K562 (cell line): Measurements from ENCODE around the gene CPN2. TPM values are rescaled to one million over a fixed set of nuclear protein-coding genes. Genes with fewer than 3 reads are reported as not detected.
A peak's percentile ranks its signal among the peaks of the same experiment; 100 is the strongest.

ENCODE experiments used
- CXXC5 ChIP-seq: fragments of 250-450 bp; sonication (Bioruptor Pico); IDR thresholded peaks from 2 replicates; pipeline ENCODE4 v1.8.0; 2022; ENCODE audit warnings: inconsistent platforms, mild to moderate bottlenecking, moderate library complexity
- HNRNPH1 ChIP-seq: fragments of 200-400 bp; formaldehyde crosslinking; optimal IDR thresholded peaks from 2 replicates; pipeline ENCODE3; 2017; ENCODE audit warnings: low read depth, mild to moderate bottlenecking, low read length, moderate library complexity
- MGA ChIP-seq: fragments of 450-650 bp; IDR thresholded peaks from 2 replicates; pipeline ENCODE4 v1.6.1; 2016; ENCODE audit warnings: mild to moderate bottlenecking, moderate library complexity
- NCOA6 ChIP-seq: fragments of 450-650 bp; IDR thresholded peaks from 2 replicates; pipeline ENCODE4 v1.6.1; 2017; ENCODE audit warnings: mild to moderate bottlenecking
- TSHZ1 ChIP-seq: fragments of 250-450 bp; sonication (Bioruptor Pico); IDR thresholded peaks from 2 replicates; pipeline ENCODE4 v1.4.0; 2020; ENCODE audit warnings: mild to moderate bottlenecking, moderate library complexity
- ZKSCAN3 ChIP-seq: fragments of 250-450 bp; sonication (Bioruptor Pico); IDR thresholded peaks from 2 replicates; pipeline ENCODE4 v1.4.0; 2020
- polyA plus RNA-seq, 8 experiments: library from polyadenylated mRNA; depleted of rRNA in 4 of 8; stranded (reverse) in 5 of 8; unstranded in 3 of 8; fragments of >200 nt; fragmentation: Nextera tagmentation in 2 of 8; fragmentation: Illumina TruSeq in 1 of 8; extraction: Ambion mirVana in 2 of 8; extraction: Trizol in 1 of 8; gene quantifications; 2 replicates each; pipeline versions ENCODE4 v1.2.1 to v1.2.3, GENCODE V29; 2011 to 2014; ENCODE audit warnings: inconsistent platforms in 1 of 8, missing spikeins in 1 of 8
- total RNA-seq, 7 experiments: library from RNA; depleted of rRNA in 6 of 7; stranded (reverse); fragments of >200 nt in 6 of 7; fragmentation: Illumina TruSeq in 2 of 7; extraction: Trizol in 2 of 7; gene quantifications; 2 replicates each; pipeline versions ENCODE4 v1.2.1 to v1.2.3, GENCODE V29; 2011 to 2021; ENCODE audit warnings: low replicate concordance in 1 of 7

CPN2 gene
- total and polyA plus RNA-seq, 9 of the 15 experiments (the other 6 are each of a cell fraction or from before 2014, with no cell fraction given) = not detected

- peak; percentile 97 for TF ChIP-seq MGA
- TF ChIP-seq NCOA6 = peak; percentile 82
- TF ChIP-seq HNRNPH1 = no peak
- peak; percentile 61 for TF ChIP-seq CXXC5
- TF ChIP-seq ZKSCAN3 = no peak
- no peak for TF ChIP-seq TSHZ1 (CRISPR knock-in tag)
These were observed 17.7 kb downstream of the CPN2 start (continued) for GRCh38 chr3:194333212-194333980.
